ENCODE measurements around the gene CCDC142.

CCDC142 gene

DNA sequence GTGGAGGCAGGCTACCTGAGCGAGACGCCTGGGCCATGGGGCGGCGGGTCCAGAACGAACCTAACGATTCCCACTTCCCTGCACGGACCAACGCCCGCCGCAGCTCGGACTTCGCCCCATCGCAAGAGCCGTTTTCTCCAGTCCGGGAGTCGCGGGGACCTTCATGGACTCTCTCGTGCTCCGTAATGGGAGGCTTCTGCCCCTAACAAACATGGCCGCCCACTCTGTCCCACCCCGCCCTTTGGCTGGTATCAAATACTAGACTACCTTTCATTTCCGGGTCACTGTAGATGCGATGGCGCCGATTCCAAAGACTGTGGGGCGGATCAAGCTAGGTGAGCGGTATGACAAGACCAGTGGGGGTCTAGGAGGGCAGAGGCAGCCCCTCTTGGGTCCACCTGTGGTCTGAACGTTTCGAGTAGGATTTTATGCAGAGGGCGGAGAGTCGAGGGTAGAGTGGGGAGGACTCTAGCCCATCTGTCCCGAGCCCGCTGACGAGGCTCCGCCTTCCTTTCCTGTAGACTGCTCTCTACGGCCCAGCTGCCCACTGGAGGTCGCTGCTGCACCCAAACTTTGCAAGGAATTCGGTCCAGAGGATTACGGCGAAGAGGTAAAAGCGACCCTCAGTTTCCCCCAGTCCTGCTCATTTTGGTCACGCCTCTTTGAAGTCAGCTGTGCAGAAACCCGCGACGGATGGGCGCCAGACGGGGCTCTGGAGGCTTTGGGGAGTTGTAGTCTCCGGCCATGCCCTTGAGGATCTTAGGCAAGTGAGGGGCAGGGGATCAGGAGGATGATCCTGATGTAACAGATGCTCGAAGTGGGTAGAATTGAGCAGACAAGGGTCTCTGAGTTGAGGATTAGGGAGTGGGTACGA, at the start of gene CCDC142, which contains the start of gene TTC31:
CCDC142 (minus strand) TSS at position 198 of the 874 bp plus-strand sequence; CDS start at position 37, 161 bp downstream.
TTC31 (plus strand) TSS at position 281 of the 874 bp plus-strand sequence; CDS start at position 296, 15 bp downstream.
- DNase-seq (ENCODE audit: low read depth in 2 of 2, low spot score in 1 of 2), result peak; percentile 82 to 86

GRCh38 chr2:74532222-74532621, 49.4 kb upstream of the CCDC142 start:
- DNase-seq (ENCODE audit: low read depth in 2 of 2, low spot score in 1 of 2), result no peak

GRCh38 chr2:74531666-74532065, 48.9 kb upstream of the CCDC142 start:
- DNase-seq (ENCODE audit: low read depth in 2 of 2, low spot score in 1 of 2), result no peak

GRCh38 chr2:74530239-74531187, 47.7 kb upstream of the CCDC142 start:
- peak in 1 of 2 donors; percentile 17 for DNase-seq (ENCODE audit: low read depth in 2 of 2, low spot score in 1 of 2)

GRCh38 chr2:74529357-74530238, 46.8 kb upstream of the CCDC142 start, which contains the start of the genes AUP1 and HTRA2:
Gene AUP1, minus strand, starts transcription at chr2:74529706. Its CDS starts 77 bp downstream, at chr2:74529629.
Gene HTRA2, plus strand, starts transcription at chr2:74529933. Its CDS starts 74 bp downstream, at chr2:74530007.
- peak; percentile 65 to 72 for DNase-seq (ENCODE audit: low read depth in 2 of 2, low spot score in 1 of 2)

DNA sequence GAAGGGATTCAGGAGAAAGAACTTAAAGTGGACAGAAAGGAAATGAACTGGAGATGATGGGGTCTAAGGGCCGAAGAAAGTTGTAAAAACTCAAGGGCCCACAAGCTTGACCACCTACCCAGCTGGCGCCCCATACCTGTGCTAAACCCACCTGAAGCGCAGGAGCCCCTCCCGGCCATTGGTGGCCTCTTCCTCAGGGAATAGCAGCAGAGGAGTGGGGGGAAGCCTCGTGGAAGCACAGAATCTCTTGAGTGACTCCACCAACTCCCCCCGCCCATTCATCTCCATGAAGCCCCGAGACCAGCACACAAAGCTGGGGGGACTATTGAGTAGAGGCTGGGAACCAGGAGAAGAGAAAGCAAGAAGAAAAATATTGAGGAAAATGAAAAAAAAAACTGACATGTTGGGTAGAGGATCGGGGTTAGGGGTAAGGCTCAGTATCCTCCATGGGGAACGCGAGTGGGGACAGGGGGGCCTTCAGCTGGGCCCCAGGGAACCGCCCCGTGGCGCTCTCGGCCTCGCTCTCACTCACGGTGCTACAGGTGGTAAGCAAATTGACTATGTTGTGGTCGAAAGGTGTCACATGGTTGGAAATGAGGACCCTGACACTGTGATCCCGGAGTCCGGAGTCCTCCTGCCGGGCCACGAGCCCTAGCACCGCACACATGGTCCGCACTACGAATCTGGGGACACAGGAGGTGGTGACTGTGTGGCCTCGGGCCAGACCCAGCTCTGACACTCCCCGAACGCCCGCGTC, 46.0 kb upstream of the CCDC142 start:
- no peak for DNase-seq (ENCODE audit: low read depth in 2 of 2, low spot score in 1 of 2)

DNA sequence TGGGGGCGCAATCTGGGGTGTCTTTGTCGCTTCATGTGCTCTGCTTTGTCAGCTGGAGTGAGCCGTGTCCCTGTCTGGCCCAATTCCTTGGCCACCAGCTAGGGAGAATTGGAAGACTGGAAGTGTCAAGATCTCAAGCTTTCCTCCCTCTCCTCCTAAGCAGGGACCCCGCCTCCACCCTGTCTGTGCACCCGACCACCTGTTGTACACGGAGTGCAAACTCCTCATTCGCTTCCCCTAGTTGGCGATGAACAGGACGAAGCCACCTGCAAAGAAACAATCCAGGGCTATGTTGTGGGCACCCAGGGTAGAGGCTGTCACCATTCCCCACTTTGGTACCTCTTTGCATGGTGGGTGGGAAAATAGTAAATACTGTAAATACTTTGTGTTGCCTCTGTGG, 44.9 kb upstream of the CCDC142 start:
- no peak for DNase-seq (ENCODE audit: low read depth in 2 of 2, low spot score in 1 of 2)

DNA sequence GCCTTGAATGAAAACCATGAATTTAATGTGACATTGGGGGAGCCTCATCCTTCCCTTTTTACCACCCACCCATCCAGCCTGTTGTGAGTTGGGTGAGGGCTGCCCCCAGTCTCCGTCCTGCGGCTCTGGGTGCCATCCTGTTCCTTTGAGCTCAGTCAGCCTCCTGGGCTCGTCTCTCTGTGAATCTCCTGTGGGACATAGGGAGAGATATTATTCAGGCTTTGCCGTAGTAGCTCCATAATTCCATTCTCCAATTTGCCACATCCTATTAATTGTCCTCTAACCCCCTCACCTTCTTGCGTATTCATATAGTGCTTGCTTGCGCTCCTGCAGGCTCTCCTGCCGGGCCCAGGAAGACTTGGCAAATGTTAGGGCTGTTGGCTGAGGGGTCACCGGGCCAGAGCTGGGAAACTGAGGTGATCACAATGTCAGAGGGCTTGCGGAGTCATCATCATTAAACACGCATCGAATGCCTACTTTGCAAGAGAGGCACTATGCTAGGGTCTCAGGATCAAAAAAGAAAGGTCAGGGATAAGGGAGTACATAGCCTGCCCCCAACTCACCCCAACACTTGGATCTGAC, 43.9 kb upstream of the CCDC142 start:
- DNase-seq (ENCODE audit: low read depth in 2 of 2, low spot score in 1 of 2), result no peak

- DNase-seq (ENCODE audit: low read depth in 2 of 2, low spot score in 1 of 2), result no peak
These were observed 43.2 kb upstream of the CCDC142 start, which contains the start of gene DQX1 for GRCh38 chr2:74525717-74526648. Gene DQX1, minus strand, starts transcription at chr2:74526231. Its CDS starts 502 bp downstream, at chr2:74525729.

GRCh38 chr2:74524955-74525716, 42.3 kb upstream of the CCDC142 start:
- no peak for DNase-seq (ENCODE audit: low read depth in 2 of 2, low spot score in 1 of 2)

GRCh38 chr2:74524005-74524404, 41.2 kb upstream of the CCDC142 start:
- DNase-seq (ENCODE audit: low read depth in 2 of 2, low spot score in 1 of 2), result no peak

DNA sequence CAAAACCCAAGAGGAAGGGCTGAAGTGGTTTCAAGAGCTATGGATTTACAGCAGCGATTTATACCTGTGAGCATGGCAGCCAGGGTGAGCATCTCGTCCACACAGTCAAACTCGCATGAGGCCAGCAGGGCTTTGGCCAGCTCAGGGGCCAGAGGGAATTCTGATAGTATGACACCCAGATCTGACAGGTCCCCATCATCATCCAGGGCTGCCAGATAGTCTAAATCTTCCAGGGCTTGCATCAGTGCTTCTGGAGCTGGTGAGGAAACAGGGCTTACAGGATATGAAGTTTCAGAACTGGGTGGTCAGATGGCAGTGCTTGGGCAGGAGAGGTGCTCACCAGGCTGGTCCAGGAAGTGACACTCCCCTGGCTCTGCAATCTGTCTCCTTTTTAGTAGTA, 39.7 kb upstream of the CCDC142 start:
- DNase-seq (ENCODE audit: low read depth in 2 of 2, low spot score in 1 of 2), result no peak

- DNase-seq (ENCODE audit: low read depth in 2 of 2, low spot score in 1 of 2), result no peak
These were observed 33.9 kb upstream of the CCDC142 start for GRCh38 chr2:74516650-74517049.

DNA sequence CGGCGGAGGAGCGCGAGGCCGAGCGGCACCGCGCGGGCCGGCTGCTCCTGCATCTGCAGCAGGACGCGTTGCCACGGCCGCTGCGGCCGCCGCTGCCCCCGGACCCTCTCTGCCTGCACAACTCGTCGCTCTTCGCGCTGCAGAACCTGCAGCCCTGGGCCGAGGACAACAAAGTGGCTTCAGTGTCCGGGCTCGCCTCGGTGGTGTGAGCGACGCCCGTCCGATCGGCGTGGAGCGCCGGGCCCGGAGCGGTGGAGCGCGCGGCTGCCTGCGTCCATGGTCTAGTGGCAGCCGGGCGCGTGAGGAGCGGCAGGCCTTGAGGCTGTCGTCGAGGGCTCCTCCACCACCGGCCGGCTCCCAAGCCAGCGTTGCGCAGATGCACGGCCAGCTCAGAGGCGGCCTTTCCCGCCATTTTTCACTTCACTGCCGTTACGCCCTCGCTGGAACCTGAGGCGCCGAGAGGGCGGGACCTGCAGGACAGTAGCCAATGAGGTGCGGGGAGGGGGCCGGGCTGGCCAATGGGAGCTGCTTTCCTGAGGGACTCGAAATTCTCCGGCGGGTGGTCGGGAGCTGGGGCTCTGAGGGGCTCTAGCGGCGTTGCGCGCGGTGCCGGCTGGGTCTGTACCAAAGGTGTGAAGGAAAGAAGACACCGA, 33.3 kb upstream of the CCDC142 start:
- peak in 1 of 2 donors; percentile 55 for DNase-seq (ENCODE audit: low read depth in 2 of 2, low spot score in 1 of 2)

GRCh38 chr2:74515271-74515980, 32.6 kb upstream of the CCDC142 start:
- DNase-seq (ENCODE audit: low read depth in 2 of 2, low spot score in 1 of 2), result no peak
